Keratinocyte (primary cell): ENCODE data around the gene MCEE.
A peak's percentile ranks its signal among the peaks of the same experiment; 100 is the strongest.

ENCODE experiments used
- CTCF ChIP-seq, 3 experiments: IDR thresholded peaks in 1 of 3; conservative IDR thresholded peaks in 1 of 3; optimal IDR thresholded peaks in 1 of 3; 2 replicates in 2 of 3; 3 replicates in 1 of 3; pipeline versions ENCODE3 to v1.5.1; 2011; ENCODE audit warnings: low read length in 3 of 3, mild to moderate bottlenecking in 3 of 3, moderate library complexity in 2 of 3, control low read depth in 1 of 3, inconsistent platforms in 1 of 3; ENCODE audit not compliant: insufficient read depth in 2 of 3; ENCODE audit errors: extremely low read depth in 1 of 3
- EZH2 ChIP-seq: IDR thresholded peaks from one replicate; pipeline ENCODE4 v1.6.1; 2012; ENCODE audit warnings: inconsistent platforms, mild to moderate bottlenecking, low read length, moderate library complexity

DNA sequence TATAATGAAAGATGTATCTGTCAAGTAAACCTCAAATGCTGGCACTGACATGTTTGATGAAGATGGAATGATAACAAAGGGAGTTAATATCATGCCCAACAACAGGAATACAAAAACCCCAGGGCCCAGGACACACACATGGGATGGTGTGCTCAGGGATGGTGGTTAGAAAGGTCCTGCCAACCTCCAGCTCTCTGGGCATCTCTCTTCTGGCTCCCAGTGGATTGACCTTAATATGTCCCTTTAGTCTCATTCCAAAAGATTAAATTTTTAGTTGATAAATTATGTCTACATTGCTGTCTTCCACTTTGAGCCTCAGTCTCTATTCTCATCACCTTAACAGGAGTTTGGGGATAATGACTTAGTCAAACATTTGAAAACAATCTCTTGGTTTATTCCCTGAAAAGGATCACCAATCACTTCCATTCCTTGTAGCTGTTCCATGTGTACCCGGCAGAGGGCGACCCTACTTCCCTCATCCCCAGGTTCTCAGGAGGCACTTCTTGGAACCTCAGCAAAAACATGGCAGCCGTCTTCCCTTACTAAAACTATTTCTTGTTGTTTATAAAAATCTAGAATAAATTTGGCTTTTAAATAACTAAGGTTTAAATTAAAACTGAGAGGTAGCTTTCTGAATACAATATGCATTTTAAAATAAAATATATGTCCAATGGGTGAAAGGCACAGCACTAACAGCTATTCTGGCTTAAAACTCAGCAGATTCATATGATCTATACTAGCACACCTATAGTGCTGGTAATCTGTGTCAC, 29.6 kb downstream of the MCEE start:
- TF ChIP-seq EZH2 (no peak), CTCF (optimal IDR thresholded peaks at IDR 0.05 in 1 of 3, IDR thresholded peaks at IDR 0.05 in 1 of 3, conservative IDR thresholded peaks at IDR 0.05 in 1 of 3; ENCODE audit: extremely low read depth in 1 of 3, insufficient read depth in 2 of 3, low read length in 3 of 3) (peak; percentile 81 to 86 (median 84))
